ENCODE data around the gene GBF1. TPM values are rescaled to one million over a fixed set of nuclear protein-coding genes. Genes with fewer than 3 reads are reported as not detected.
A peak's percentile ranks its signal among the peaks of the same experiment; 100 is the strongest.

GBF1 gene
- total and polyA plus RNA-seq, 2 experiments from 2014 or later, result 43.1 to 55.4 TPM

GRCh38 chr10:102347236-102347828 is 102.0 kb downstream of the GBF1 start:
- Histone ChIP-seq H2AFZ (no peak overlapping the region), H3K4me3 (no peak overlapping the region), H3K79me2 (peaks cover 16% of the 10 kb centered on the region), H3K4me1 (ENCODE audit: insufficient read depth) (no peaks in the 10 kb centered on the region), H3K9me2 (replicated peaks; ENCODE audit: insufficient read depth) (no peaks in the 10 kb centered on the region), H3K27me3 (no peaks in the 10 kb centered on the region), H3K4me2 (no peak overlapping the region), H3K36me3 (replicated peaks; ENCODE audit: insufficient read depth, low read depth) (no peaks in the 10 kb centered on the region), H3K9me3 (ENCODE audit: low read depth) (no peaks in the 10 kb centered on the region), H3K27ac (no peak overlapping the region), H4K20me1 (ENCODE audit: insufficient read depth, poor library complexity, severe bottlenecking) (peaks cover 31% of the 10 kb centered on the region)
- 60% methylated on average over 2 of the region's 2 CpGs for WGBS (ENCODE audit: low lambda C conversion rate, missing lambda C conversion rate)
- TF ChIP-seq EZH2phosphoT487 (IDR thresholded peaks at IDR 0.05; ENCODE audit: low read depth, severe bottlenecking, unreplicated experiment) (no peak), CTCF (IDR thresholded peaks at IDR 0.05; ENCODE audit: poor library complexity) (peak; percentile 50), EZH2 (IDR thresholded peaks at IDR 0.05; ENCODE audit: borderline replicate concordance) (no peak)
- DNase-seq (ENCODE audit: low spot score), result peak; percentile 52

GRCh38 chr10:102352066-102352715 is 106.9 kb downstream of the GBF1 start:
- 76% methylated on average over 7 of the region's 7 CpGs for WGBS (ENCODE audit: low lambda C conversion rate, missing lambda C conversion rate)
- Histone ChIP-seq H4K20me1 (ENCODE audit: insufficient read depth, poor library complexity, severe bottlenecking) (peaks cover 23% of the 10 kb centered on the region), H3K4me1 (ENCODE audit: insufficient read depth) (no peaks in the 10 kb centered on the region), H2AFZ (no peak overlapping the region), H3K27me3 (no peaks in the 10 kb centered on the region), H3K9me2 (replicated peaks; ENCODE audit: insufficient read depth) (no peaks in the 10 kb centered on the region), H3K36me3 (replicated peaks; ENCODE audit: insufficient read depth, low read depth) (no peaks in the 10 kb centered on the region), H3K9me3 (ENCODE audit: low read depth) (no peaks in the 10 kb centered on the region), H3K4me3 (no peak overlapping the region), H3K27ac (no peak overlapping the region), H3K79me2 (no peaks in the 10 kb centered on the region), H3K4me2 (no peak overlapping the region)
- no peak for TF ChIP-seq EZH2 (IDR thresholded peaks at IDR 0.05; ENCODE audit: borderline replicate concordance)
- no peak for TF ChIP-seq EZH2phosphoT487 (IDR thresholded peaks at IDR 0.05; ENCODE audit: low read depth, severe bottlenecking, unreplicated experiment)
- TF ChIP-seq CTCF (IDR thresholded peaks at IDR 0.05; ENCODE audit: poor library complexity), result peak; percentile 93
- peak; percentile 77 for DNase-seq (ENCODE audit: low spot score)

GRCh38 chr10:102354451-102354850 is 109.1 kb downstream of the GBF1 start:
- Histone ChIP-seq H3K4me1 (ENCODE audit: insufficient read depth) (no peaks in the 10 kb centered on the region), H3K79me2 (no peaks in the 10 kb centered on the region), H3K27ac (no peak overlapping the region), H3K4me3 (no peak overlapping the region), H3K9me2 (replicated peaks; ENCODE audit: insufficient read depth) (no peaks in the 10 kb centered on the region), H4K20me1 (ENCODE audit: insufficient read depth, poor library complexity, severe bottlenecking) (peaks cover 13% of the 10 kb centered on the region), H3K27me3 (no peaks in the 10 kb centered on the region), H3K9me3 (ENCODE audit: low read depth) (no peaks in the 10 kb centered on the region), H3K4me2 (no peak overlapping the region), H2AFZ (no peak overlapping the region), H3K36me3 (replicated peaks; ENCODE audit: insufficient read depth, low read depth) (no peaks in the 10 kb centered on the region)
- no peak for DNase-seq (ENCODE audit: low spot score)
- WGBS (ENCODE audit: low lambda C conversion rate, missing lambda C conversion rate), result 92% methylated on average over 3 of the region's 3 CpGs
- TF ChIP-seq EZH2phosphoT487 (IDR thresholded peaks at IDR 0.05; ENCODE audit: low read depth, severe bottlenecking, unreplicated experiment) (no peak), EZH2 (IDR thresholded peaks at IDR 0.05; ENCODE audit: borderline replicate concordance) (no peak), CTCF (IDR thresholded peaks at IDR 0.05; ENCODE audit: poor library complexity) (no peak)

Measured in hepatocyte (in vitro differentiated cells).